Gastrocnemius medialis (tissue), 4 donors: Measurements from ENCODE around the gene PPP1R18. TPM values are rescaled to one million over a fixed set of nuclear protein-coding genes. Genes with fewer than 3 reads are reported as not detected.

Experiments
- ATAC-seq, 2 donors: fragments of 150-250 bp; one replicate each; pipeline ENCODE4 v1.9.1; 2016
- DNase-seq, 2 donors: peaks; one replicate each; pipeline ENCODE4 v3.0.0-alpha.2; 2019
- H3K27ac ChIP-seq, 4 donors: fragments of 200-600 bp; sonication (generic); 1 replicate in 1 of 4; 2 replicates in 3 of 4; pipeline ENCODE4 v1.5.1; 2016 to 2018; ENCODE audit warnings: mild to moderate bottlenecking in 2 of 4, moderate library complexity in 1 of 4
- H3K27me3 ChIP-seq, 3 donors: fragments of 200-600 bp; sonication (generic) in 2 of 3; 1 replicate in 1 of 3; 2 replicates in 2 of 3; pipeline versions ENCODE4 v1.5.1 to v1.6.0; 2016 to 2019; ENCODE audit warnings: mild to moderate bottlenecking in 1 of 3, moderate library complexity in 1 of 3
- H3K36me3 ChIP-seq, 2 donors: fragments of 200-600 bp; sonication (generic) in 1 of 2; one replicate each; pipeline ENCODE4 v1.5.1; 2017 to 2018
- H3K4me1 ChIP-seq, 2 donors: fragments of 200-600 bp; sonication (generic) in 1 of 2; one replicate each; pipeline ENCODE4 v1.5.1; 2016 to 2017; ENCODE audit warnings: mild to moderate bottlenecking in 2 of 2
- H3K4me3 ChIP-seq, 4 donors: fragments of 200-600 bp; sonication (generic) in 3 of 4; 1 replicate in 1 of 4; 2 replicates in 3 of 4; pipeline ENCODE4 v1.5.1; 2016 to 2019; ENCODE audit warnings: mild to moderate bottlenecking in 2 of 4
- H3K9me3 ChIP-seq, 3 donors: fragments of 200-600 bp; sonication (generic) in 2 of 3; 1 replicate in 1 of 3; 2 replicates in 2 of 3; pipeline ENCODE4 v1.5.1; 2016 to 2019
- CTCF ChIP-seq, 5 experiments: fragments of 450-650 bp in 3 of 5; fragments of 200-600 bp in 2 of 5; sonication (generic) in 2 of 5; IDR thresholded peaks in 4 of 5; conservative IDR thresholded peaks in 1 of 5; 1 replicate in 4 of 5; 2 replicates in 1 of 5; pipeline ENCODE4 v1.5.1; 2016 to 2019; ENCODE audit warnings: antibody characterized with exemption in 5 of 5, mild to moderate bottlenecking in 3 of 5, moderate library complexity in 3 of 5
- POLR2A ChIP-seq, 2 donors: fragments of 450-650 bp; IDR thresholded peaks; one replicate each; pipeline ENCODE4 v1.6.1; 2017; ENCODE audit warnings: antibody characterized with exemption in 2 of 2, mild to moderate bottlenecking in 2 of 2, moderate library complexity in 2 of 2
- in situ Hi-C, 4 donors: fragments of 200-750 bp; cut with MboI; loops; one replicate each; pipeline versions ENCODE4 v1.15.0 to v1.8.0; 2017; ENCODE audit warnings: low sequenced_read_pairs in 4 of 4
- intact Hi-C: fragments of 100-400 bp; cut with DNase I; formaldehyde crosslinking; loops from one replicate; pipeline ENCODE4 v1.15.1; 2023; ENCODE audit warnings: low total_unique reads
- total RNA-seq, 4 donors: library from RNA; depleted of rRNA; stranded (reverse); fragments of >200 nt; gene quantifications; one replicate each; pipeline versions ENCODE4 v1.1.0 to v1.2.3, GENCODE V29; 2016

Gene PPP1R18, protein sequence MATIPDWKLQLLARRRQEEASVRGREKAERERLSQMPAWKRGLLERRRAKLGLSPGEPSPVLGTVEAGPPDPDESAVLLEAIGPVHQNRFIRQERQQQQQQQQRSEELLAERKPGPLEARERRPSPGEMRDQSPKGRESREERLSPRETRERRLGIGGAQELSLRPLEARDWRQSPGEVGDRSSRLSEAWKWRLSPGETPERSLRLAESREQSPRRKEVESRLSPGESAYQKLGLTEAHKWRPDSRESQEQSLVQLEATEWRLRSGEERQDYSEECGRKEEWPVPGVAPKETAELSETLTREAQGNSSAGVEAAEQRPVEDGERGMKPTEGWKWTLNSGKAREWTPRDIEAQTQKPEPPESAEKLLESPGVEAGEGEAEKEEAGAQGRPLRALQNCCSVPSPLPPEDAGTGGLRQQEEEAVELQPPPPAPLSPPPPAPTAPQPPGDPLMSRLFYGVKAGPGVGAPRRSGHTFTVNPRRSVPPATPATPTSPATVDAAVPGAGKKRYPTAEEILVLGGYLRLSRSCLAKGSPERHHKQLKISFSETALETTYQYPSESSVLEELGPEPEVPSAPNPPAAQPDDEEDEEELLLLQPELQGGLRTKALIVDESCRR
- total RNA-seq: 10 to 100 TPM in 3 of 4 donors, 1 to 10 TPM in 1; 4.4 to 16.9 (median 12.4) TPM

DNA sequence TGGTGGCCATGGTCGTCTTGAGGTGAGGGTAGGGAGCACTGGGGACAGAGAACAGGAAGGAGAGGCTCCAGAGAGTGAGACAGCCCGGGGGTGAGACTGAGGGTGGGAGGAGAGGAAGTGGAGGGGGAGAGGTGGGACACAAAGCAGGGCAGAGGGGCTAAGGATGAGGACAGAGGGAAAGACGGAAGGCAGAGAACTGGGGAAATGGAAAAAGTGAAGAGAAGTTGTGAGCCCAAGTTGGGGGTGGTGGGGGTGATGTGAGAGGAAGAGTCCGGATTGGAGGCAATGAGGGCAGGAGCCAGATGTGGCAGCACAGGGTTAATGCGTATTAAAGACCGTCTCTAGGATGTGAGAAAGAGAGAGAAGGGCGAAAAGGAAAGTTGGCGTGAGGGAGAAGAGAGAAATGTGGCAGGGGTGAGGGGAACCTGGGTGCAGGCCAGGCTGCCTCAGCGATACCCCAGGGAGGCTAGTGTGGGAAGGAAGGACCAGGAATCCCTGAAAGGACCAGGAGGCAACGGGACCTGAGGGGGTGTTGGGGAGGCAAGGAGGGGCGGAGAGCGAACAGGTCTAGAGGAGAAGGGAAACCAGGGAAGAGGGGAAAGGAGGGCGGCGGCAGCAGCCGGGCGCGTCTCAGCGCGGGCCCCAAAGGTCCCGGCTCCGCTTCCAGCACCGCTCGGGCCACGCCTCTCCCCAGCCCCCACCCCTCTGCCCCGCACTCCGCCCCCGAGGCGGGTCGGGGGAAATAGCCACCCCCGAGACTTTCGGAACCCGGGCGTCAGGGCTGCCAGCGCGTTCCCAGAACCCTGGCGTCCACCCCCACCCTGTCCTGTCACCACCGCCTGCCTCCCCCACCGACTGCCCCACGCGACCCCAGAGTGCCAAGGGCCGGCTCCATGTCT is at the start of gene PPP1R18:
TSS of gene PPP1R18 (minus strand) at position 637 of the 899 bp plus-strand sequence. CDS start at position 10, 627 bp downstream.
- peak; percentile 4 to 18 for ATAC-seq
- Histone ChIP-seq H3K9me3 (no peaks in the 10 kb centered on the region), H3K36me3 (peaks cover 0 to 4% of the 10 kb centered on the region in 2 donors), H3K4me1 (peaks cover 39 to 45% of the 10 kb centered on the region in 2 donors), H3K27me3 (peaks cover 0 to 2% (median 0%) of the 10 kb centered on the region in 3 donors), H3K4me3 (peak within 1 kb of the TSS; percentile 67 to 97 (median 96)), H3K27ac (peak within 1 kb of the TSS; percentile 93 to 99 (median 97))
- intact Hi-C loops (loop anchor here (5.0 kb wide), 2 partner anchors 196 to 511 kb away; partner anchors contain the start of gene DDR1), in situ Hi-C loops (loop anchor here in 1 of 4 donors (10.0 kb wide), 1 partner anchor 139 kb away; no protein-coding TSS in a partner anchor)
- TF ChIP-seq POLR2A (IDR thresholded peaks at IDR 0.05) (peak; percentile 13 to 35), CTCF (IDR thresholded peaks at IDR 0.05 in 4 of 5, conservative IDR thresholded peaks at IDR 0.05 in 1 of 5) (no peak)
- peak; percentile 60 to 69 for DNase-seq

- DNase-seq (no peak), ATAC-seq (no peak)
- no peak overlapping the region for H3K4me3 ChIP-seq
- intact Hi-C loops: no loop called here
- no peaks in the 10 kb centered on the region for H3K9me3 ChIP-seq
- peaks cover under 1 to 8% of the 10 kb centered on the region in 2 donors for H3K4me1 ChIP-seq
- H3K36me3 ChIP-seq: peaks cover 0 to 87% of the 10 kb centered on the region in 2 donors
- no peak overlapping the region for H3K27ac ChIP-seq
- in situ Hi-C loops: loop anchor here in 1 of 4 donors (25.0 kb wide), 1 partner anchor 152 kb away; the partner anchor contains the start of gene DDR1
- no peaks in the 10 kb centered on the region for H3K27me3 ChIP-seq
- no peak for TF ChIP-seq POLR2A (IDR thresholded peaks at IDR 0.05)
- no peak for TF ChIP-seq CTCF (IDR thresholded peaks at IDR 0.05 in 4 of 5, conservative IDR thresholded peaks at IDR 0.05 in 1 of 5)
Measured at GRCh38 chr6:30735668-30736314, 49.3 kb upstream of the PPP1R18 start.

GRCh38 chr6:30732237-30732943 is 45.9 kb upstream of the PPP1R18 start:
- Histone ChIP-seq H3K27me3 (no peaks in the 10 kb centered on the region), H3K9me3 (no peaks in the 10 kb centered on the region), H3K36me3 (peaks cover 0 to 88% of the 10 kb centered on the region in 2 donors), H3K4me1 (peaks cover 0 to 6% of the 10 kb centered on the region in 2 donors), H3K4me3 (no peak overlapping the region), H3K27ac (no peak overlapping the region)
- intact Hi-C loops (no loop called here), in situ Hi-C loops (loop anchor here in 1 of 4 donors (25.0 kb wide), 1 partner anchor 155 kb away; the partner anchor contains the start of gene DDR1)
- ATAC-seq (no peak), DNase-seq (no peak)
- TF ChIP-seq POLR2A (IDR thresholded peaks at IDR 0.05) (no peak), CTCF (IDR thresholded peaks at IDR 0.05 in 4 of 5, conservative IDR thresholded peaks at IDR 0.05 in 1 of 5) (no peak)
